Activated B cell treated with CpG ODN at 0.5 μM for 24 hours (primary cell): ENCODE data around the gene APBB2. TPM values are rescaled to one million over a fixed set of nuclear protein-coding genes. Genes with fewer than 3 reads are reported as not detected.

Source experiments
- ATAC-seq: fragments of 200-7000 bp; cut with Tn5 transposase; one replicate; pipeline ENCODE4 v1.10.0; 2021; ENCODE audit warnings: low read depth, mild to moderate bottlenecking, moderate library complexity
- CTCF ChIA-PET: fragments of 350-600 bp; sonication (Branson Sonifier 250); formaldehyde crosslinking; loops from one replicate; lab custom pipeline; 2021; ENCODE audit warnings: antibody characterized with exemption; lab: Charles Lee
- POLR2A ChIA-PET: fragments of 350-600 bp; sonication (Branson Sonifier 250); formaldehyde crosslinking; loops from one replicate; lab custom pipeline; 2021; ENCODE audit warnings: antibody characterized with exemption; lab: Charles Lee
- DNase-seq: peaks from one replicate; pipeline ENCODE4 v3.0.0; 2022
- H3K27ac Mint-ChIP-seq: one replicate; pipeline ENCODE4 v1.8.0; 2020; ENCODE audit warnings: mixed read lengths
- H3K27me3 Mint-ChIP-seq: one replicate; pipeline ENCODE4 v1.8.0; 2021; ENCODE audit warnings: mixed read lengths
- H3K36me3 Mint-ChIP-seq: one replicate; pipeline ENCODE4 v1.8.0; 2021; ENCODE audit warnings: low read depth, mixed read lengths
- H3K4me1 Mint-ChIP-seq: one replicate; pipeline ENCODE4 v1.8.0; 2021; ENCODE audit warnings: mixed read lengths
- H3K4me3 Mint-ChIP-seq: one replicate; pipeline ENCODE4 v1.8.0; 2020; ENCODE audit warnings: mild to moderate bottlenecking, mixed read lengths
- H3K9me3 Mint-ChIP-seq: one replicate; pipeline ENCODE4 v1.8.0; 2020; ENCODE audit warnings: mixed read lengths
- intact Hi-C: fragments of 100-400 bp; cut with micrococcal nuclease; formaldehyde crosslinking; loops from one replicate; pipeline ENCODE4 v1.15.1; 2024
- total RNA-seq: library from RNA; stranded (reverse); gene quantifications from 2 replicates; pipeline ENCODE4 v1.2.3, GENCODE V29; 2022
- TF ChIP-seq, protein P1 (sequence below): fragments of 200-600 bp; IDR thresholded peaks from one replicate; pipeline ENCODE4 v1.8.0; 2022; ENCODE audit warnings: antibody characterized with exemption, mild to moderate bottlenecking

The APBB2 gene
- total RNA-seq, 1 donor from 2014 or later = 3.7 TPM

DNA sequence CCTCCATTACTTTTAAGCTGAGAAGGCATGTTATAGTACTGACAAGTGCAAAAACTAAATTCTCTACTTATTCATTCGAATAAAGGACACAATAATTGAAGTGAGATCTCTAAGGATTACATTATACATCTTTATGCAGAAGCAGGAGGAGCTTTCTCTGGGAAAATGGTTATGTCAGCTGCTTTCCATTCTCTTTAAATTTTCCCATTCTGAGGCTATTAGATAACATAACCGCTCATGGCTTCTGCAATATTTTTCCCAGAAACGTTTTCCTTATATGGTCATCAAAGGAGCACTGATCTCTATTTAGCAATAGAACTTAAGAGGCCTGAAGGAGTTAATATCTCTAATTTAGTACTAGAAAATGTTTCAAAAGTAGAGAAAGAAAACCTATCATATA is 243.0 kb downstream of the APBB2 start:
- TF ChIP-seq, protein P1, sequence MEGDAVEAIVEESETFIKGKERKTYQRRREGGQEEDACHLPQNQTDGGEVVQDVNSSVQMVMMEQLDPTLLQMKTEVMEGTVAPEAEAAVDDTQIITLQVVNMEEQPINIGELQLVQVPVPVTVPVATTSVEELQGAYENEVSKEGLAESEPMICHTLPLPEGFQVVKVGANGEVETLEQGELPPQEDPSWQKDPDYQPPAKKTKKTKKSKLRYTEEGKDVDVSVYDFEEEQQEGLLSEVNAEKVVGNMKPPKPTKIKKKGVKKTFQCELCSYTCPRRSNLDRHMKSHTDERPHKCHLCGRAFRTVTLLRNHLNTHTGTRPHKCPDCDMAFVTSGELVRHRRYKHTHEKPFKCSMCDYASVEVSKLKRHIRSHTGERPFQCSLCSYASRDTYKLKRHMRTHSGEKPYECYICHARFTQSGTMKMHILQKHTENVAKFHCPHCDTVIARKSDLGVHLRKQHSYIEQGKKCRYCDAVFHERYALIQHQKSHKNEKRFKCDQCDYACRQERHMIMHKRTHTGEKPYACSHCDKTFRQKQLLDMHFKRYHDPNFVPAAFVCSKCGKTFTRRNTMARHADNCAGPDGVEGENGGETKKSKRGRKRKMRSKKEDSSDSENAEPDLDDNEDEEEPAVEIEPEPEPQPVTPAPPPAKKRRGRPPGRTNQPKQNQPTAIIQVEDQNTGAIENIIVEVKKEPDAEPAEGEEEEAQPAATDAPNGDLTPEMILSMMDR = no peak
- POLR2A ChIA-PET = no interaction called here
- CTCF ChIA-PET = no interaction called here

DNA sequence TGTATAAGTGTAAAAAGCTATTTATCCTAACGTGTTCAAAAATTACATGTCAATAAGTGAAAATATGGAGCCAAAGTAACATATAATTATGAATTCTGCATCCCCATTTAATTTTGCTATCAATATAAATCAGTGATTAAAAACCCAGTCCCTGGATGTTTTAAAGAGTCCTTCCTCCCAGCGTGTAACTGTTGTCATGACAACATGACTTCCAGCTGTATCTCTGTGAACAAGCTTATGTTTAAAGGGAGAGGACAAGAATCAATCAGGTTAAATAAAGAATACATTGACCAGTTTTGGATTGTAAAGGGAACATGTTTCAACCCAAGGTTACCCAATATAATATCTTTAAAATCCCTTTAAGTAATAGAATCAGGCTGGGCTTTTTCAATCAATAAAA is 244.8 kb downstream of the APBB2 start:
- TF ChIP-seq, protein P1 = no peak
- no peaks in the 10 kb centered on the region for H3K9me3 Mint-ChIP-seq
- H3K27me3 Mint-ChIP-seq = peaks cover 8% of the 10 kb centered on the region
- ChIA-PET CTCF (no interaction called here), POLR2A (no interaction called here)
- DNase-seq = no peak
- no peak overlapping the region for H3K27ac Mint-ChIP-seq
- no peaks in the 10 kb centered on the region for H3K36me3 Mint-ChIP-seq
- H3K4me1 Mint-ChIP-seq = no peaks in the 10 kb centered on the region
- ATAC-seq = no peak
- intact Hi-C loops = no loop called here
- no peak overlapping the region for H3K4me3 Mint-ChIP-seq

More for the DNA sequence above, 243.0 kb downstream of the APBB2 start:
- H3K27ac Mint-ChIP-seq = no peak overlapping the region
- ATAC-seq (no peak), DNase-seq (no peak)
- no peaks in the 10 kb centered on the region for H3K4me1 Mint-ChIP-seq
- no peaks in the 10 kb centered on the region for H3K36me3 Mint-ChIP-seq
- H3K9me3 Mint-ChIP-seq = no peaks in the 10 kb centered on the region
- no peak overlapping the region for H3K4me3 Mint-ChIP-seq
- H3K27me3 Mint-ChIP-seq = peaks cover 8% of the 10 kb centered on the region
- intact Hi-C loops = no loop called here

DNA sequence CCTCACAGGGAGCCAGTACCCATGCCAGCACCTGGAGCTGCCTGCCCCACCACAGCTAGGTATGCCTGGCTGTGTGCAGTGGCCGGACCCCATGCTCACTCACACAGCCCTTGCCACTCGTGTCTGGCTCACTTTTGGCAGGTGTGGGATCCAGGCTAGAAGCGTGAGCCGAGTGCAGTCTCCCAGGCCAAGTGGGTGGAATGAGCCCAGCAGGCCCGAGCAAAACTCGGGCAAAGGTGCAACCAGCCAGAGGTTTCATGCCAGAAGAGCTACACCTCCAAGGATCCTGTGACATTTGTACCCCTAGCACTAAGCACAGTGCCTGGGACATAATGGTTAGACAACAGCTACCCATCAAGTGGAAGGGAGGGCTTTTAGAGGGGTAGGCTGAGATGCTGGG is 246.8 kb downstream of the APBB2 start:
- H3K36me3 Mint-ChIP-seq = no peaks in the 10 kb centered on the region
- no peaks in the 10 kb centered on the region for H3K9me3 Mint-ChIP-seq
- no peak overlapping the region for H3K4me3 Mint-ChIP-seq
- DNase-seq = no peak
- intact Hi-C loops = no loop called here
- POLR2A ChIA-PET = no interaction called here
- H3K27me3 Mint-ChIP-seq = peaks cover 2% of the 10 kb centered on the region
- TF ChIP-seq, protein P1 = no peak
- H3K27ac Mint-ChIP-seq = no peak overlapping the region
- H3K4me1 Mint-ChIP-seq = no peaks in the 10 kb centered on the region
- CTCF ChIA-PET = no interaction called here
- ATAC-seq = no peak

DNA sequence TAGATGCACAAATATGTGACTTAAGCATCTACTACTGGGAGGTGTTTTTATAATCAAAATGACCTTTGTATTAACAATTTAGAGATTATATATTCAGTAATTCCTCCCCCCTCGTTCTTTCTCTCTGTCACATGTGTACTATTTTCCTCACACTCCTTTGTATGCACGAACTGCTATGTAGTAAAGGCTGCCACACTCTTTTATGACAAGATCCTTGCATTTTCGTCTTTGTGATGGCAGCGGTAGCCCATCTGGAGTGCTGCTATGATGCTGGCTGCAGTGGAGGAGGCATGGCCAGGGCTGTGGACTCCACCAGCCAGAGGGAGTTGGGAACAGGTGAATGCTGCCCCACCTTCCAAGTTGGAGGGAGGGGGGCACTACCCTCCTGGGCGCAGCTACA is 248.3 kb downstream of the APBB2 start:
- Mint-ChIP-seq H3K4me1 (no peaks in the 10 kb centered on the region), H3K36me3 (no peaks in the 10 kb centered on the region), H3K4me3 (no peak overlapping the region), H3K9me3 (no peaks in the 10 kb centered on the region), H3K27me3 (peaks cover 2% of the 10 kb centered on the region), H3K27ac (no peak overlapping the region)
- TF ChIP-seq, protein P1 = no peak
- intact Hi-C loops = no loop called here
- POLR2A ChIA-PET = no interaction called here
- ATAC-seq = no peak
- no peak for DNase-seq
- CTCF ChIA-PET = no interaction called here

DNA sequence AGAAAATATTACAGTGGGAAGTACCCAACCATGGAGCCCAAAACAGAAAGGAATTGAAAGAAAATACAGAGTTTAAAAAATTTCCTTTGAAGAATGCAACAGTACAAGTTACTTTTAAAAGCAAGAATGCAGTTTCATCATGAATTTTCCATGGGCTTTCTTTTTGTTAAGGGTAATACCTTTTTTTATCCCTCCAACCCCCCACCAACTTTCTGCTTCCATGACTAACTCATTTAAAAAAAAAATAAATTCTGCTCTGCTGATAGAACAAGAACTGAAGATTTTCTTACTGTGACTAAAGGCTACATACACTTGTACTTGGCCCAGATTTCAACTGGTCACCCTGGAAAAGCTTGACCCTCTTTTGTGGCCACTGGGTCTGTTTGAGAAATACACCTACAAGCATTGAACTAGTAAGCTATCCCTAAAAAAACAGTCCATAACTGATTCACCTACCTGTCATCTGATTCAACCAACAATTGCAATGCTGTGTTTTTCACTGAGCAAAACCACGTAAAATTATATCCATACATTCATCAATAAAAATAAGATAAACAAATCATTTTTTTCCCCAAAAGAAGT is 250.4 kb downstream of the APBB2 start:
- ChIA-PET POLR2A (no interaction called here), CTCF (no interaction called here)
- DNase-seq (no peak), ATAC-seq (no peak)
- Mint-ChIP-seq H3K27me3 (no peaks in the 10 kb centered on the region), H3K4me3 (no peak overlapping the region), H3K27ac (no peak overlapping the region), H3K36me3 (no peaks in the 10 kb centered on the region), H3K9me3 (no peaks in the 10 kb centered on the region), H3K4me1 (no peaks in the 10 kb centered on the region)
- TF ChIP-seq, protein P1 = no peak
- intact Hi-C loops = no loop called here
